K562 (cell line): ENCODE measurements around the gene GTF2H2C_2.
"Not testable (repeated sequence)": the region's sequence is repeated elsewhere in the genome, so short reads cannot be mapped to it uniquely, and the experiment has no call there.

Source experiments
- BRF2 ChIP-seq: IDR thresholded peaks from 3 replicates; pipeline ENCODE4 v1.6.1; 2011; ENCODE audit warnings: borderline replicate concordance, mild to moderate bottlenecking; ENCODE audit not compliant: insufficient read length, insufficient read depth
- CTCF ChIP-seq, 3 experiments: IDR thresholded peaks in 2 of 3; conservative IDR thresholded peaks in 1 of 3; 2 replicates each; pipeline ENCODE4 v1.5.1; 2011 to 2012; ENCODE audit warnings: low read length in 3 of 3, mild to moderate bottlenecking in 3 of 3, control low read depth in 2 of 3, improper control_type of control experiment in 1 of 3, inconsistent platforms in 1 of 3, low read depth in 1 of 3, mixed read lengths in 1 of 3, moderate library complexity in 1 of 3; ENCODE audit not compliant: insufficient read depth in 2 of 3
- EP300 ChIP-seq: IDR thresholded peaks from 2 replicates; pipeline ENCODE4 v1.6.1; 2012; ENCODE audit warnings: low read length, improper control_type of control experiment
- FOXM1 ChIP-seq, 2 experiments: fragments of 450-650 bp in 1 of 2; sonication (generic) in 1 of 2; formaldehyde crosslinking in 1 of 2; IDR thresholded peaks; 2 replicates each; pipeline versions ENCODE4 v1.6.1 to v1.9.0; 2017 to 2022; ENCODE audit warnings: low read depth in 2 of 2, mild to moderate bottlenecking in 2 of 2, missing genetic modification reagents in 1 of 2, moderate library complexity in 1 of 2
- MLLT1 ChIP-seq, 2 experiments: fragments of 450-650 bp; IDR thresholded peaks; 2 replicates each; pipeline ENCODE4 v1.6.1; 2016
- NFIC ChIP-seq: fragments of 450-650 bp; IDR thresholded peaks from 2 replicates; pipeline ENCODE4 v1.6.1; 2017; ENCODE audit warnings: mild to moderate bottlenecking, inconsistent platforms
- PCBP1 ChIP-seq: fragments of 200-400 bp; formaldehyde crosslinking; IDR thresholded peaks from 2 replicates; pipeline ENCODE4 v1.6.1; 2018; ENCODE audit warnings: mild to moderate bottlenecking, low read depth, low read length; ENCODE audit not compliant: poor library complexity, severe bottlenecking
- RAD21 ChIP-seq, 2 experiments: fragments of 250-450 bp in 1 of 2; fragments of 450-650 bp in 1 of 2; sonication (Bioruptor Pico) in 1 of 2; formaldehyde crosslinking in 1 of 2; IDR thresholded peaks in 1 of 2; conservative IDR thresholded peaks in 1 of 2; 2 replicates each; pipeline versions ENCODE4 v1.4.0 to v1.8.0; 2020 to 2022; ENCODE audit warnings: mild to moderate bottlenecking in 2 of 2, moderate library complexity in 1 of 2
- ZNF184 ChIP-seq: sonication (generic); formaldehyde crosslinking; IDR thresholded peaks from 2 replicates; pipeline ENCODE4 v1.5.0; 2020; ENCODE audit warnings: missing genetic modification reagents
- ZNF512 ChIP-seq: IDR thresholded peaks from 2 replicates; pipeline ENCODE4 v1.6.1; 2016; ENCODE audit warnings: missing genetic modification characterization, missing compliant biosample characterization
- TF ChIP-seq, protein P1 (sequence below): fragments of 450-650 bp; IDR thresholded peaks from 2 replicates; pipeline ENCODE4 v1.6.1; 2016; ENCODE audit warnings: borderline replicate concordance

GRCh38 chr5:70400984-70401686 lies 14.0 kb upstream of the GTF2H2C_2 start:
- TF ChIP-seq FOXM1 (IDR thresholded peaks at IDR 0.05; ENCODE audit: low read depth); FOXM1 (CRISPR knock-in tag; IDR thresholded peaks at IDR 0.05; ENCODE audit: low read depth); ZNF184 (CRISPR knock-in tag); MLLT1 (IDR thresholded peaks at IDR 0.05); NFIC; CTCF (IDR thresholded peaks at IDR 0.05 in 2 of 3, conservative IDR thresholded peaks at IDR 0.05 in 1 of 3; ENCODE audit: insufficient read depth in 2 of 3, low read depth in 1 of 3, low read length in 3 of 3); RAD21 (CRISPR knock-in tag; conservative IDR thresholded peaks at IDR 0.05 in 1 of 2, IDR thresholded peaks at IDR 0.05 in 1 of 2); ZNF512 (tag); PCBP1; EP300; BRF2: not testable (repeated sequence)
- TF ChIP-seq, protein P1, sequence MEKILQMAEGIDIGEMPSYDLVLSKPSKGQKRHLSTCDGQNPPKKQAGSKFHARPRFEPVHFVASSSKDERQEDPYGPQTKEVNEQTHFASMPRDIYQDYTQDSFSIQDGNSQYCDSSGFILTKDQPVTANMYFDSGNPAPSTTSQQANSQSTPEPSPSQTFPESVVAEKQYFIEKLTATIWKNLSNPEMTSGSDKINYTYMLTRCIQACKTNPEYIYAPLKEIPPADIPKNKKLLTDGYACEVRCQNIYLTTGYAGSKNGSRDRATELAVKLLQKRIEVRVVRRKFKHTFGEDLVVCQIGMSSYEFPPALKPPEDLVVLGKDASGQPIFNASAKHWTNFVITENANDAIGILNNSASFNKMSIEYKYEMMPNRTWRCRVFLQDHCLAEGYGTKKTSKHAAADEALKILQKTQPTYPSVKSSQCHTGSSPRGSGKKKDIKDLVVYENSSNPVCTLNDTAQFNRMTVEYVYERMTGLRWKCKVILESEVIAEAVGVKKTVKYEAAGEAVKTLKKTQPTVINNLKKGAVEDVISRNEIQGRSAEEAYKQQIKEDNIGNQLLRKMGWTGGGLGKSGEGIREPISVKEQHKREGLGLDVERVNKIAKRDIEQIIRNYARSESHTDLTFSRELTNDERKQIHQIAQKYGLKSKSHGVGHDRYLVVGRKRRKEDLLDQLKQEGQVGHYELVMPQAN = not testable (repeated sequence)
